GM19455 (cell line): ENCODE results near the gene FSHR.

Source experiments
- ATAC-seq: cut with Tn5 transposase; IDR thresholded peaks from one replicate; pipeline ENCODE4 v1.9.1; 2021; ENCODE audit not compliant: unreplicated experiment

FSHR gene

DNA sequence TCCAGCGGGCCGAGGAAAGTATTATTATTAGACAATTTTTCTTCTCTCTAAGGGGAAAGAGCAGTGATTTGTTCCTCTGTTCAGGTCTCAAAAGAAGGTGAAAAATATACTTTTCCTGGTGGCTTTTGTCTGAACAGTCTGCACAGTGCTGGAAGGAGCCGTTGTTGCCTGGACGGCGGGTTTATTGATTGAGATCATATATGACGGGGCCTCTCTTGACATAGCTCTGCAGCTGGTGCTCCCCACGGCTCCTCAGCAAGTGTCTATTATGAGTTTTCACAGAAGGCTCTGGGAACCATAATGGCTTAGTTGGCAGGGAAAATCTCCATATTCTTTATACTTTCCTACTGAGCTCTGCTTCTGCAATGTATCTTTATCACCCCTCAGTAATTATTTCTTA lies 42.9 kb downstream of the FSHR start:
- ATAC-seq: no peak

DNA sequence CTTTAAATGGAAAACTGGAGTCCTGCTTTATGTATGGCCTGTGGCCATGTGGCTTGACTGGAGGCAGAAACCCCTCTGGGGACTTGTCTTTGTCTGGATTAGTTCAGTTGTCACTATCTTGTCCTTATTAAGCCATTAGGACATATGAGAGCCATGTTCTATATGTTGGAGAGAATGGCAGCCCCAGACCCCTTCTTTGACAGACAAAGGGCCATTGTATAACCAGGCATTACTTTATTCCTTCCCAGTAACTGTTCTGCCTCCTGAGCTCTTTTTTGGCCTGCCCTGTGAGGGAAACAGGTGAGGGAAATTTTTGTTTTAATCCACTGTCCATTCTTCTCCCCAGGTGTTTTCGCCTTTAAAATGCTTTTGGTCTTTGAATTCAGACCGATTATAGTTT lies 43.3 kb downstream of the FSHR start:
- no peak for ATAC-seq

DNA sequence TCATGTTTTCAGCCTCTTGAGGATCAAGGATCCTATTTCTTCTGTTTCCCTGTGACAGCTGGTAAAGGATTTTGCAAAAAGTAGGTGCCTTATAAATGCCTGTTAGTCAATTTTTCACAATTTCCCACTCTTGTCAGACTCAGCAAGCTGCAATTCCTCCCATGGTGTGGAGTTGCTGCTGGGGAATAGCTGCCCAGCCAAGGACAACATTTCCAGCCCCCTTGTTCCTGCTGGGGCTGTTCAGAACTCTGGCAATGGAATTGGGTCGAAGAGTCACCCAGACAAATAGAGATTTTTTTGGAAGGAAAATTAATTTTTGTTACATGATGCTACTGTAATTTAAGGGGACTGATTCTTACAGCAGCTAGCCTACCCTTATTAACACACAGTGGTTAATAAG lies 43.7 kb downstream of the FSHR start:
- no peak for ATAC-seq

DNA sequence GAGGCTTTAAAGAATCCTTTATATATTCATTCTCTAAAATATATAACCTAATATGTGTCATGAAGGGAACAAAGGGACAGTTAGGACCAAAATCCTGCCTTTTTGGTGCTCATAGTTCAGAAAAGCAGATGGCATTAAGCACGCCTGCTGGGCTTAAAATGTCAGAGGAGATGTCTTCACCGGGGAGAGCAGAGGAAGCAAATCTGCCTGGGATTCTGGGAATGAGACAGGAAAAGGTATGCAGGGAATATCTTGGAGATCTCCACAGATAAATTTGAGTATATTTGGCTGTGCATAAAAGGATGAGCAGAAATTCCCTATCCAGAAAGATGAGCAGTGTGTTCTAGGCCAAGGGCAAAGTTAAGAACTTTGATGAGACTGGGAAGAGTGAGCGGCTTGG lies 45.5 kb downstream of the FSHR start:
- no peak for ATAC-seq

DNA sequence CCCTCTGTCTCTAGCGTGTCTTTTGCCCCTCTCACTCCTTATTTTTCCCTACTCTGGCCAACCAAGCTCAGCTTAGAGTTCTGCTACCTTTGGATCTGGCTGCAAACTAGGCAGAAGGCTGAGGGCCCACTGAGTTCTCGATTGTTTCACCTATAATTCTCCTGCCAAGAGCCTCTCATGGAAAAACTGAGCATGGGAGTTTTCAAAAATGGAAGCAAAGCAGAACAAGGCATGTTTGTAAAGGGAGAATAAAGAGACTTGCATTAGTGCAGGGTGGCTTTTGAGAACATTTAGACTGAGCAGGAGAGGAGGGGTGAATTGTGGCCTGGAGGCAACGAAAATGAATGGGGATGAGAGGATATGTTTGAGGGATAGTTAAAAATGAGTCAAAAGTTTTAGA lies 45.9 kb downstream of the FSHR start:
- no peak for ATAC-seq

DNA sequence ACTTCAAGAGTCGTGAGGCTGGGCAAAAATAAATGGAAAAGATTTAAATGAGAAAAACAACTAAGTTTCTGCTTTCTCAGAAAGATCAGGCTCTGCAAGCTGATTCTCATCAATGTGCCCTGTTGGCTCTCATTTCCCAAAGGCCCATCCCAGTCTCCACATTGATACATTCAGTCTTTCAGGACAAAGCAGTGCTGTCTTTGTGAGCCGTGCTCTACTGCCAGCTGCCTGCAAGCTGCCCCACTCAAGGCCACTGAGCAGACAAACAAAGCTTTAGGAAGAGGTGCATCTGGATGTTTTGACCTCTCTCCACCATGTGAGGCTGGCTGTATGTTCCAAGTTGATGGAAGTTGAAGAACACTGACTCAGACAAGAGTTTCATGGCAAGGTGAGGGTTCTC lies 48.8 kb downstream of the FSHR start:
- no peak for ATAC-seq

DNA sequence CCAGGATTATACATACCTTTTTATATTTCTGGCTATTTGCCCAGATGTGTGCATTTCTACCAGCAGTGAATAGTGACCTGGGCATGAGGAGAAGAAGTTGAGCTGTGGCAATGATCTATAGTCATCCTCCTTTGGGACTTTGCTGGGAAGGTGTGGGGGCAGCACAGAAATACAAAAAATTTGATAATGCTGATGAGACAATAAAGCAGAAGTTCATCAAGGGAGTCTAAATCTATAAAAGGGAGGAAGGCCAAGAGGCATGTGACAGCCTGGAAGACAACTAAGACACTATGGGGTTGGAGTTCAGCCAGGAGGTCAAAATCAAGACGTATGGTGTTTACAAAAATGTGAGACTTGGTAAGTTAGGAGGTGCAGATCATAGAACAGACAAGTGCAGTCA lies 52.2 kb downstream of the FSHR start:
- ATAC-seq: no peak

DNA sequence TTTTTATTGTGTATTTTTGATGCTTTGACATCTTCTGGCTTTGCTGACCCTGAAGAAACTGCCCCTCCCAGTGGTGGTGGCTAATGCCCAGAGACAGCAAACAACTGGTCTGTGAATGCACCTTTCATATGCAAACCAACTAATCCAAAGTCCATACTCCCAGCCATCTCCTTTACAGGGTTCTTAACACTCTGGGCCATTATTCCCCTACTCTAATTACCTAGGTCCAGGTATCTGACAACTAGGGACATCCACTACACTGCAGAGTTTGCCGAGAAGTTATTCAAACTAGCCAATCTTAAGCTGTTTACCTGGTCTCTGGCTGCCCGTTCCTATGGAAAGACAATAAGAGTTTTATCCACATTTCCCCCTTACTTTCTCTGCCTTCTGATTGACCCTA lies 73.6 kb downstream of the FSHR start:
- ATAC-seq: no peak

DNA sequence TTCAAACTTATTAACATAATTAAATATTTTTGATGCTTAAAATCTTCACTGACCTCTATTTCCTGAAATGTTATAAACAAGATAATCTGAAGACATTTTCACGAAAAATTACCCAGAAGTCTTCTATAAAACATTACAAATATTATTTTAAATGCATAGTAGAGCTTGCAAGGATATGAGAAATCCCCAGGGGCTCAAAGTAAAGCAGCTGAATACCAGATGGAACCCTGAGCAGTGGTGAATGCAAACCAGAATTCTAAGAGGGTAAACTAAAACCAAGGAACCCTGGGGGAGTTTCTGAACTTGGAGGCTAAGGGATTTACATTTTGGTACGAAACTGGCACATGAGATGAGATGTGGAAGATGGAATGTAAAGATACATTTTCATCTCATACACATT lies 83.6 kb downstream of the FSHR start:
- no peak for ATAC-seq

DNA sequence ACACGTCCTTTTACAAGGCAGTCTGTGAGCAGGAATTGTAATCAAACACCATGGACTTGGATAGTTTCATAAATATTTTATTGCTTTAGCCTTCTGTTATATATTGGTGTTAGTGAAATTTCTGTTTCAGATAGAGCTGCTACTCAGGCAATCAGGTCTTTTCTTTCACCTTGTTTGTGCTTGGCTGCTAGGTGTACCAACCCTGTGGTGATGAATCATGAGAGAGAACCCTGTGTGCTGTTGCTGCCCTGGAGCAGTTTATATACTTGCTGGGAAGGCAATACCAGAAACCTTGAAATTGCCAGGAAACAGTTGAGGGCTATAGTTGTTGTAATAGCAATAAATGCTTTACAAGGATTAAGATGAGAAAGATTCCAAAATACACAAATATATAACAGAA lies 84.5 kb downstream of the FSHR start:
- no peak for ATAC-seq

DNA sequence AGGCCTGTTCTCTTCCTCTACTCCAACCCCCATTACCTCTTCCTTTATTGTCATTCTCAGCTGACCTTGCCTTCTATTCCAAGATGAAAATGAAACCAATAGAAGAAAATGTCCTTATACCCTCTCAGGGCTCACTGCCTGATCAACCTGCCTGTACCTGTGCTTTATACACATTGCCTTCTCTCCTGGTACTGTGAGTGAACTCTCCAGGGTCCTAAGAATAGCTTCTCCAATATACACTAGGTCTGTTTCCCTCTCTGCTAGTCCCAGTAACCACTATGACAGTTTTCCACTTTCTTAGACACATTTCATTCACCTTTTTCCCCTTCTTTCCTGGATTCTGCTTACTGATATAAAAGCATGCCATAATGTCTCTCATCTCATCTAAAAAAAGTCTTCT lies 85.7 kb downstream of the FSHR start:
- ATAC-seq: no peak

DNA sequence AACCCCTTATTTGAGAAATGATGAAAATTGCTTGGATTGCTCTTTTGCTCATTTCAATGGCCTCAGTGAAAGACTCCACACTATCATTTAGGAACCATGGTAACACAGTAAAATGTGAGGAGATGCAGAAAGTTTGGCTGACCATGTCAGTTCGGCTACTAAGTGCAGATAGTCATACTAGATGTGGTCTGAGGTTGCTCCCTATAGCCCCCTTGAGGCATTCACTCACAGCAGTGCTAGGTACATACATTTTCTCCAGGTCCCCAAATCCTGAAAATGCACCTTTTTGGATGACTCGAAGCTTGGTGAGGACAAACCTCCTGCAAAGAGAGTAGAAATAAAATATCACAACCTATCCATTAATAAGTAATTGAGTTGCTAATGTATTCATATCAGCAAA lies 86.3 kb downstream of the FSHR start:
- ATAC-seq: no peak

DNA sequence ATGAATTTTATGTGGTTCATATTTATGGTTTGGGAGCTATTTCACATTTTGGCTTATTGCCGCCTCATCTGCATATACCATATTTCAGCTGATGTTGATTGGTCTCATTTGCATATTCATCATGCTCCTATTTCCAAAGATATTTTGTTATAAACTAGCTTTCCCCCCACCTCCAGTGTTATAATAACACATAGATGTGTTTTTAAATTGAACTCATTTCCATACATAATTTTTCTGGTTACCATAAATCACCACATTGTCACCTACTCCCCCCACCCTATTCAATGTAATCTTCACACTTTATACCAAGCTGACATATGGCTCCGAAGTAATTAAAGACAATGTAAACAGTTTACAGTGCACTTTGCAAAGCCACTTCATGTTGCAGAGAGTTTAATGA lies 101.2 kb downstream of the FSHR start:
- no peak for ATAC-seq

DNA sequence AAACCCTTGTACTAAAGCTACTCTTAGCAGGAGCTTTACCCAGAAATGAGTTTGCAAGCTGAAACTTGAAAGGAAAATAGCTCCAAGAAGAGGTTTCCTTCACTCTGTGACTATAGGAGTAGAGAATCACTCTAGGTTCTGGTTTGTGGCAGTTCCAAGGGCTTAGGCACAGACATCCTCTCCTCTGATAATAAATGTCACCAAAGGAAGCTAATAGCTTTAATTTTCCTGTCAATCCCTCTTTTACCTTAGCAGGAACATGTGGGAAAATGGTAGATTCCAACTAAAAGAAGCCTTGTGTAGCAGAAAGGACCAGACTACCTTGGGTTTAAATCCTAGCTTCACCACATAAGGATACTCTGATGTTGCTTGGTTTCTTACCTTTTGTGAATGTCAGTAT lies 104.0 kb downstream of the FSHR start:
- no peak for ATAC-seq

DNA sequence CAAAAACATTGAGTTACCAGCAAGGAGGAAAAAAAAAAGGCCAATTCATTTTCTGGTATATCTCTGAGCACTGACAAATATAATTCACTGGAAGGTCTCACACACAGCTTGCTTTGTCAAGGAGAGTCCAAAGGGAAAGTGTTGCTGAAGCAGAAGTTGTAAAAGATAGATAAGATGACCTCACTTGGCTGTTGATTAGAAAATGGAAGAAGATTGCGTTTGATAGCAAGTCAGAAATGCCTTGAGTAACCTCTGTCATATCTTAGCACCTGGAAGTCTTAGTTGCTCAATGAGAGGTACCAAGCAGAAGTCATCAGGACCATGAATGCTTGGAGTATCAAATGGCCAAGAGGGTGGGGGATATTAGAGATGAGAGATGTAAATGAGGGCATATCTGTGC lies 105.2 kb downstream of the FSHR start:
- no peak for ATAC-seq

DNA sequence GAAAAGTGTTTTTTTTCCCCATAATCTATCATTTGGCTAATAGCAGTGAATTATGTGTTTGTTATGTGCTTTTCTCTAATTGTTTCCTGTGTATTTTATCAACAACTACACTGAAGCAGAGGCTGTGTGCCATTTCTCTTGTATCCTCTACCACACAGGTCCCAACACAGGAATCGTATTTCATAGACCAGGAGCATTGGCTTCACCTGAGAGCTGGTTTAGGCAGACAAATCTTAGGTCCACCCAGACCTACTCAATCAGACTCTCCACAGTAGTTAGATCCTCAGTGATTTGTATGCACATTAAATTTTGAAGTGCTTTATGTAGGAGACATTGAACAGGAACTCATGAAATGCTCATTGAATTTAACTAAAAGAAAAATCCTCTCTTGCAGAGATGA lies 109.2 kb downstream of the FSHR start:
- ATAC-seq: no peak

DNA sequence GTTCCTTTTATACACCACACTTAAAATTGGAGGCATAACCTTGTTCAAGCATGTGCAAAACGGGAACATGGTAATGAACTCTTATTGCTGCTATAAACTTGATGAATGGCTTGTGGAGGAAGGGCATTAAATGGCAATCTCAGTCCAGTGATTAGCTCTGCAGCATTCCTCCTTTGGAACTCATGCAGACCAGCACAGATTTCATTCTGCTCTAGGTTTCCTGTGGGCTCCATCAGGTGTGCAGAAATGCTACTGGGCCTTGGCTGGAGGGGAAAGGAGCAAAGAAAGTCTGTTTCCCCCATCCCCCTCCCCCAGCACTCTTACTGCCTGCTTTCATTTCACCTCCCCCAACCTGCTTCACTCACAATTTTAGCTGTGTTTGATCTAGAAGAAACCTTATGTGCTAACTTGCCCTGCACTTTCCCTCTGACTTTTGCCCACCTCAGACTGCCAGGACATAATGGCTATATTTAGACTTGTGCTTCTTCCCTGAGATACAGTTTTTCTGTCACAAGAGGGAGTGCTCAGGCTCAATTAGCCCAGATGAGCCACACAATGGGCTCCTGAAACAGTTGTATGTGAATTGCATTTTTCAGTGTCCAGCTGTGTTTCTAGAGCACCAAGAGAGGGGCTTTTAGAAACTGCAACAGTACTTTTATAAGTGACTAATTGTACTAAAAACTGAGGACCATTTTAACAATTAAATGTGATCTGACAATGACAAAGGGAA lies 109.8 kb downstream of the FSHR start:
- no peak for ATAC-seq

DNA sequence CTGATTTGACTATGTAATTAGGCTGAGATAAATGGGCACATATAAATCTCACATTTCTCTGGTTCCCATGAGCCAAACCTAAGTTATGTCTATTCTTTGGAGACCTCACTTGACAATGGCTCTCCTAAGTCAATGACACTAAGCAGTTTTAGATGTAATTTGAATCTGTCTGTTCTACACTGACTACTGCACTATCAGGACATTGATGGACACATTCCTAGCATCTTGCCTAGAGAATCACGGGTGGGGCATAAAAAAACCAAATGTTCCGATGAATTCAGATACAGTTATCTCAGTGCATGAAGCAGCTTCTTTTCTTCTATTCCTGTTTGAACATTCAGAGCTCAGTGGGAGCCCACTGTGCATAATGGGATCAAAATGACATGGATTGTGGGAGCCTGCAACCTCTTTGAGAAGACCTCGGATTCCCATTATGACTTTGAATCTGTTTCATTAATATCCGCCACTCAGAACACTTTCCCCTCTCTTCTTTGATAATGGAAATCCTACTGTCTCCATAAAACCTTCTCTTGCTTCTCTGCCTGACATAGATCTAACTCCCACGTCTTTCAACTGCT lies 110.8 kb downstream of the FSHR start:
- no peak for ATAC-seq

DNA sequence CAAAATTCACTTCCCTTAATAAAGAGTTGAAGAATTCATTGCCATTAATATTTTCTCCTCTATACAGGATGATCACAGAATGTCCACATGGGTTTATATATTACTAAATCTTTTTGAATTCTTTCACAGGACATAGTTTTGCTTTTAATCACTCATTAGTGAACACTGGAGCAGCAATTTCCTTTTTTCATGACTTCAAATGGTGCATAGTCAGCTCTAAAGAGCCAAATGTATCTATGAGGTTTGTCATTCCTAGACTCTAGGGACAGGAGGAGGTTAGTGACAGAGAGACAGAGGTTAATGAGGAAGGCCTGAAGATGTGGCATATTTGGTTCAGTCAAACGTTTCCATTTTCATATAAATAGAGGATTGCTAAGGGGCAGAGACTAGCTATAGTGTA lies 111.8 kb downstream of the FSHR start:
- no peak for ATAC-seq

DNA sequence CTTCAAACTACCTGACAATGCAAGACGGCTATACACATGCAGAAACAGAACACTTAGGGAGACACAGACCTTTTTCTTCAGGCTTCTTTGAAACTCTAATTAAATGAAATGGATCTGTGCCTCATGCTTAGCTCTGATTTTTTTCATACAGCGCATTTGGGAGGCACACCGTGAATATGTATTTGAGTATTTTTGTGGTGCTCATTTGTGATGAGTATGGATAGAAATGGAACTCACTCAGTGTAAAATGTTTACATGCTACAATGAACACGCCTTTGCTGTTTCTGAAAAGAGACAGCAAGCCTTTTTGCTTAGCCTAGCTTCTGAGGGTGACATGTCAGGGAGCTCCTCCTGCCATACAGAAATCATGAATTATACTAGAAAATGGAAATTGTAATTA lies 113.3 kb downstream of the FSHR start:
- ATAC-seq: no peak

DNA sequence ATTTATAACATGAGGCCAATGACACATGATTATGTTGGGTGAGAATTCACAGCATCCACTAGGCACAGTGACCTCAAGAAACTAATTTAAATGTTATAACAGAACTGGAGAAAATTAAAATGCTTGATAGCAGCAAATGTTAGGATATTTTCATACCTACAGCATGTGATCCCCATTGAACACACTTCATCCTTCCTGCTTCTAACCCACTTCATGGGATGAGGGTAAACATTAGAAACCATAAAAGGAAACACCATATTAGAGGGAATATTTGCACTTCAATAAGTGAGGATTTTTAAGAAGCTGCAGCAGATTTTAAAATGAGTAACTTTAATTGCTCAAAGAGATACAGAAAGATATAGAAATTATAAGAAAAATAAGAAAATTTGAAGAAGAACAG lies 117.1 kb downstream of the FSHR start:
- ATAC-seq: no peak

DNA sequence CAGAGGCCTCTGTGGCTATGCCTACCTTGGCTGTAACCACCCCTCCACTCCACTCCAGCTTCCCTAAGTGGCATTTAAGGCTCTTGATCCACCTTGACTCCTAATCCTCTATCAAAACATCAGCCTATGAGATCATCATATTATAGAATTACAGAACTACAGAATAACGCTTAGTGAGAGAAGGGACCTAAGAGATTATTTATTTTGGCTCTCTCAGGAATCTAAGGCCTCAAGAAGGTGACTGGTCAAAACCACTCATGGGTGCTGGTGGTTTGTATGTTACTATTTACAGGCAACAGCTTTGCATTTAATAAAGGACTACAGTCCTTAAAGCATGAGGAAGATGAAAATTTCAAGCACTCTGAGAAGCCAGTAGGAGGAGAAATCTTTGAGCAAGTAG lies 118.8 kb downstream of the FSHR start:
- ATAC-seq: no peak
